Stimulated activated CD4-positive, alpha-beta T cell treated with anti-CD3 and anti-CD28 coated beads, Interleukin-1b, Interleukin-23, amount 100 ng/mL, for 1 hour (primary cell): ENCODE measurements around the gene CCDC116.
"Not testable (repeated sequence)": the region's sequence is repeated elsewhere in the genome, so short reads cannot be mapped to it uniquely, and the experiment has no call there.

Experiments
- DNase-seq, 2 donors: peaks; one replicate each; pipeline ENCODE4 v3.0.0-alpha.2; 2020; ENCODE audit warnings: low read depth in 2 of 2

The CCDC116 gene, protein sequence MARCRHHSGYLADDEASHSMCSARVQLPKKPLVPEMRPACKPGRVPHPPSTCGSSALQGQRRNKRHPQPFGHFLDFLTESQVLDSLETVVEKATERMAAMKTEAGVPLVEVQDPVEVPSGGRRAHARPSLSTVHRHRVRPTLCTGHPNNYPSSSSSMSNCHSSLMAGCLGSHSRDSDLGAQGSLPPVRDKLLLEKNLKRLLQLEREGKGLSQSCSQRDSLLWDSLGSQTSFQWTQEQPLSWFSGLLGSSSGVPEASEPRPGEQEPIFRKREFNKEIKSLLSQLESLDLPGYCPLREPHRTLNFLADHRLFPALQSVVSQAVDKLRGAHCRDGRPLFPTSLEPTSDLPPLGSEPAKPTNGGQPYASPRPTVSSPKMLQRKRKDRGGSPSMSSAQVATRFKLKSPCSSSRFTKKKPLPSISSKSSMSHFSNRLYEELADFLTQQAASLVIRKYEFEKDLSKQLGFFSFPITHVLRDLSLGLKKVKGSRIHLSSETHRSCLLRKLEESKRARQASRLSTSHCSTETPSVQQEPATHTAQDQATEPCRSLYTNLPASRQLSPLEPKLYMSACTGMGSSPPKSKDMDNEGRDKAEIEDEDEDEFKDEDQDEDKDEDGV

GRCh38 chr22:21632237-21632895, at the start of gene CCDC116:
Gene CCDC116 (plus strand): TSS chr22:21632760. CDS start chr22:21633182, 422 bp downstream.
- DNase-seq: no peak

- DNase-seq: no peak
These were observed 49.5 kb upstream of the CCDC116 start for GRCh38 chr22:21582801-21583740.

- no peak for DNase-seq
These were observed 47.2 kb upstream of the CCDC116 start for GRCh38 chr22:21585389-21585788.

DNA sequence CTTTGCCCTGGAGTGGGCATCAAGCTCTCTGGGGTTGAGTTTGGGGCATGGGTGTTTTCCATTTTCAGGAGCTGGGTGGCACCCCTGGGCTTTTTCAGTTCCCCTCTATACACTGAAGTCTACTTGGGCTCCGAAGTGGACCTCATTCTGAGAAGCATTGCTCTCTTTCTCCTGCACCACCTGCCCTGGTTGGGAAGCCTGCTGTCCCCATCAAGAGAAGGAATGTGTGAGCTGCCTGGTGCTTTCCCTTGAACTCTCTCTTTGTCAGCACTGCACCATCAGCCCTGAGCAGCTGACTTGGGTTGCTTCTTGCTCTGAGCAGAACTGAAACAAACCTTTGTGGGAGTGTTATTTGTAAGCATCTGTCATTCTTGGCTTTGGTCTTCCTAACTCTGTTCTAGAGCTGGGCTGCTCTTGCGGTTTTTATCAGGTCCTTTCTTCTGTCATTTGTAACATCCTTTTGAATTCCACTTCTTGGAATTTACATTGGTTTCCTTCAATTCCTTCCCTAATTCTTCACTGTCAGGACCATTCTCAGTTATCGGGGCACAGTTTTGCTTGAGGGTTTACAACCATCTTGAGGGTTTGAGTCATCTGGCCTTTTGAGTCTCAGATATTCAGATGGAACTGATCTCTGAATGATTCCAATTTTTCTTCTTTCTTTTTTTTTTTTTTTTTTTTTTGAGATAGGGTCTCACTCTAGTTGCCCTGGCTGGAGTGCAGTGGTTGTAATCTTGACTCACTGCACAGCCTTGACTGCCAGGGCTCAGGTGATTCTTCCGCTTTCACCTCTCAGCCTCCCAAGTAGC, 44.6 kb upstream of the CCDC116 start:
- no peak for DNase-seq

- no peak for DNase-seq
These were observed 43.2 kb upstream of the CCDC116 start for GRCh38 chr22:21589396-21589795.

DNA sequence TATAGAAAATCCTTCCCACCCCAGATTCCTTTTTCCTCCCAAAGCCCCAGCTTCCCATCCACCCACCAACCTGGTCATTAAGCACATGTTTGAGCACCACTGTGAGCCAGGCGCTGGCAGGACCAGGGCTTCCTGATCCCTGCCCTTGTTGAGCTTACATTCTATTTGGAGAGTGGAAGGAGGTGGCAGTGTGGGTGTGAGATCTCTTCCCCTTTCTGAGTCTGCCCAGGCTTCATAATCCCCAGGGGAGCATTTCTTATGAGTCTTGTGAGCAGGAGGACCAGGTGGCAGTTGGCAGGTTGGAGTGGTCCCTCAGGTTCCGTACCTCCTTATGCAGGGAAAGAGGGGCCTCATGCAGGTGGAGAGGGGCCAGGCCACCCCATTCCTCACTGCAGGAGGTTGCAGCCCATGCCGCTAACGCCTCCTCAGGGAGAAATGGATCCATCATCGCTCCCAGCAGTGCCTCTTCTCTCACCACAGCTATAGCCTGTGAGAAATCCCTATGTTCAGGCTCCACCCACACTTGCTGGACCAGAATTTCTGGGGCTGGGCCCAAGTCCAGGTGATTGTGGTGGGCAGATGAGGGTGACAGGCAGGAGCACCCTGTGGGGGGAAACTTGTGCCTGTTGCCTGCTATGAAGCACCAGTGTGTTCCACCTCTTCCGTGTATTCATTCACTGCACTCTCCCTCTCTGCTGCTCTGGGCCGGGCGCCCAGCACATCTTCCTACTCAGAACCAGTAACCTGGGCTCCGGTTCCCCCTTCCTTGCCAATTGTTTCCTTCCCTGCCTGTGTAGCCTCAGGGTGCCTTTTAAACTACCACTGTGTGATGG, 41.5 kb upstream of the CCDC116 start:
- no peak for DNase-seq

DNA sequence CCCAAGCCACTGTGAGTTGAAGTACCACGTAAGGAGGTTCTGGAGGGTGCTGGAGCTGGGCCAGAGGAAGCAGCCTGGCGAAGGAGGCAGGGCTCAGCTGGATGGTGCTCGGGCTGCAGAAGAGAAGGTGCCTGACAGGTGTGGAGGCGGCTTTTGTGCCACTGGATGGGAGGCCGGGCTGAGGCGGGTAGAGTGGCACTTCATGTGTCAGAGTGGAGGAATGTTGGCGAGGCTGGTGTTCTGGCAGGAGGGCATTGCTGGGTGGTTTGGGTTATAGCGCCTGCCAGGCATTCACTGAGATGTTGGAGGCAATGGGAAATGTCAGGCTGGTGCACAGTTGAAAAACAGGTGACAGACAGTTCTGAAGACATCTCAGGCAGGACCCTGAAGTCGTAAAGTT, 40.9 kb upstream of the CCDC116 start:
- no peak for DNase-seq

GRCh38 chr22:21592422-21592821, 40.1 kb upstream of the CCDC116 start:
- DNase-seq: no peak

GRCh38 chr22:21593406-21594232, 38.9 kb upstream of the CCDC116 start:
- no peak for DNase-seq

DNA sequence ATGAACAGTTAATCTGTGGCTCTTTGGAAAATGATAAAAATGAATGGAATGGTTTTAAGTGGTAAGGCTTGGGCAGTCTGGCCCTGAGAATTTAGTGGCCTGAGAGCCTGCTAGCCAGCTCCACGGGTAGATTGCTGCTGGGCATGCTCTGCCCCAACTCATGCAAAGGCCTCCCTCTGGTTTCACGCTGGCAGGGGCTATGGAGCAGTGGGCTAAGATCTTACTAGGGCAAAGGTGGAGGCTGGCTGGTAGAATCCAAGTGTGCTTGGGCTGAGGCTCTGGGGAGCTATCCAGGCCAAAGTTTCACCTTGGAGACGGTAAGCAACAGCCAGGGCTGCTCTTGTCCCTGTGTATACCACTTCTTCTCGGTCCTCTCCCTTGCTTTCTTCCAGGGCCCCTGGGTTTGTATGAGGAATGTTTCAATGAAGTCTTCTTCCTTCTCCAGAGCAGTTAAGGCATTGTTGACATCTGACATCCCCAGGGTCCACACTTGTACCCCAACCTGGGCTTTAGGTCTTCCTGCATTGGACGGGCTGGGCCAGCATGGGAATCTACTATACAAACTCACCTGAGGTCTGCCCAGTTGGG, 37.6 kb upstream of the CCDC116 start:
- DNase-seq: no peak

- DNase-seq: not testable (repeated sequence)
These were observed 36.0 kb upstream of the CCDC116 start for GRCh38 chr22:21596356-21597135.

- no peak for DNase-seq
These were observed 34.3 kb upstream of the CCDC116 start for GRCh38 chr22:21598302-21598701.

GRCh38 chr22:21599053-21599893, 33.3 kb upstream of the CCDC116 start:
- DNase-seq: no peak

GRCh38 chr22:21602579-21602978, 30.0 kb upstream of the CCDC116 start:
- DNase-seq: no peak

GRCh38 chr22:21603973-21604372, 28.6 kb upstream of the CCDC116 start:
- DNase-seq: no peak

GRCh38 chr22:21605887-21606564, 26.5 kb upstream of the CCDC116 start:
- no peak for DNase-seq
